Right atrium auricular region (tissue), 2 donors: ENCODE measurements around the gene NCBP3. TPM values are rescaled to one million over a fixed set of nuclear protein-coding genes. Genes with fewer than 3 reads are reported as not detected.

Experiments
- DNase-seq: peaks from one replicate; pipeline ENCODE4 v3.0.0-alpha.2; 2019; ENCODE audit warnings: low spot score
- H3K27ac ChIP-seq, 2 donors: fragments of 200-600 bp; sonication (generic); 1 replicate in 1 of 2; 2 replicates in 1 of 2; pipeline ENCODE4 v1.5.1; 2016 to 2019
- H3K27me3 ChIP-seq, 2 donors: fragments of 200-600 bp; sonication (generic); one replicate each; pipeline versions ENCODE4 v1.5.1 to v1.6.0; 2017 to 2019
- H3K36me3 ChIP-seq: fragments of 200-600 bp; sonication (generic); one replicate; pipeline ENCODE4 v1.5.1; 2016
- H3K4me1 ChIP-seq, 2 donors: fragments of 200-600 bp; sonication (generic); one replicate each; pipeline versions ENCODE4 v1.5.1 to v1.6.0; 2017 to 2019
- H3K4me3 ChIP-seq, 2 donors: fragments of 200-600 bp; sonication (generic); 1 replicate in 1 of 2; 2 replicates in 1 of 2; pipeline ENCODE4 v1.5.1; 2017 to 2019; ENCODE audit warnings: mild to moderate bottlenecking in 1 of 2, moderate library complexity in 1 of 2
- H3K9me3 ChIP-seq, 2 donors: fragments of 200-600 bp; sonication (generic); one replicate each; pipeline ENCODE4 v1.5.1; 2019
- CTCF ChIP-seq, 2 donors: fragments of 200-600 bp; sonication (generic); IDR thresholded peaks; one replicate each; pipeline ENCODE4 v1.5.1; 2019; ENCODE audit warnings: antibody characterized with exemption in 2 of 2
- total RNA-seq, 2 donors: library from RNA; depleted of rRNA; stranded (reverse); fragments of >200 nt; gene quantifications; one replicate each; pipeline ENCODE4 v1.1.0, GENCODE V29; 2016

The NCBP3 gene
- total RNA-seq, 2 donors from 2014 or later = 15.2 to 21.4 TPM

GRCh38 chr17:3808701-3809100, 37.3 kb downstream of the NCBP3 start:
- Histone ChIP-seq H3K27ac (no peak overlapping the region), H3K4me1 (peaks cover 0 to 5% of the 10 kb centered on the region in 2 donors), H3K36me3 (peaks cover 66% of the 10 kb centered on the region), H3K4me3 (no peak overlapping the region), H3K27me3 (no peaks in the 10 kb centered on the region), H3K9me3 (no peaks in the 10 kb centered on the region)
- TF ChIP-seq CTCF (IDR thresholded peaks at IDR 0.05) = no peak
- DNase-seq = no peak

GRCh38 chr17:3805581-3805980, 40.5 kb downstream of the NCBP3 start:
- H3K27ac ChIP-seq = no peak overlapping the region
- no peak for TF ChIP-seq CTCF (IDR thresholded peaks at IDR 0.05)
- no peak overlapping the region for H3K4me3 ChIP-seq
- H3K27me3 ChIP-seq = no peaks in the 10 kb centered on the region
- H3K9me3 ChIP-seq = no peaks in the 10 kb centered on the region
- DNase-seq = no peak
- H3K36me3 ChIP-seq = peaks cover 34% of the 10 kb centered on the region
- H3K4me1 ChIP-seq = peaks cover 0 to 16% of the 10 kb centered on the region in 2 donors

- no peak for TF ChIP-seq CTCF (IDR thresholded peaks at IDR 0.05)
- DNase-seq = no peak
- peaks cover 27% of the 10 kb centered on the region for H3K36me3 ChIP-seq
- no peaks in the 10 kb centered on the region for H3K27me3 ChIP-seq
- H3K4me3 ChIP-seq = no peak overlapping the region
- peaks cover 0 to 21% of the 10 kb centered on the region in 2 donors for H3K4me1 ChIP-seq
- no peaks in the 10 kb centered on the region for H3K9me3 ChIP-seq
- H3K27ac ChIP-seq = no peak overlapping the region
Observed at GRCh38 chr17:3804503-3804931, 41.5 kb downstream of the NCBP3 start.

GRCh38 chr17:3803308-3803640, 42.8 kb downstream of the NCBP3 start:
- H3K4me1 ChIP-seq = peaks cover 0 to 30% of the 10 kb centered on the region in 2 donors
- DNase-seq = no peak
- peak overlapping the region in 1 of 2 donors; percentile 42 for H3K27ac ChIP-seq

GRCh38 chr17:3802461-3803307, 43.4 kb downstream of the NCBP3 start:
- Histone ChIP-seq H3K4me1 (peaks cover 0 to 32% of the 10 kb centered on the region in 2 donors), H3K36me3 (peaks cover 9% of the 10 kb centered on the region), H3K27me3 (no peaks in the 10 kb centered on the region), H3K27ac (peak overlapping the region; percentile 40 to 42), H3K9me3 (no peaks in the 10 kb centered on the region), H3K4me3 (no peak overlapping the region)
- TF ChIP-seq CTCF (IDR thresholded peaks at IDR 0.05) = no peak
- DNase-seq = peak; percentile 72

More at GRCh38 chr17:3803308-3803640, 42.8 kb downstream of the NCBP3 start:
- Histone ChIP-seq H3K27me3 (no peaks in the 10 kb centered on the region), H3K36me3 (peaks cover 15% of the 10 kb centered on the region), H3K4me3 (no peak overlapping the region), H3K9me3 (no peaks in the 10 kb centered on the region)
- no peak for TF ChIP-seq CTCF (IDR thresholded peaks at IDR 0.05)
